Measurements from ENCODE around the gene AGBL2.

The AGBL2 gene

GRCh38 chr11:47626234-47626633 is 88.9 kb downstream of the AGBL2 start:
- H3K4me3 ChIP-seq (ENCODE audit: low read length) = no peak overlapping the region
- no peak for TF ChIP-seq ZNF274 (IDR thresholded peaks at IDR 0.05; ENCODE audit: low read depth, low read length)

- no peak for TF ChIP-seq ZNF274 (IDR thresholded peaks at IDR 0.05; ENCODE audit: low read depth, low read length)
- H3K4me3 ChIP-seq (ENCODE audit: low read length) = no peak overlapping the region
Observed at GRCh38 chr11:47620836-47621378, 94.3 kb downstream of the AGBL2 start.

GRCh38 chr11:47617417-47617809 is 97.8 kb downstream of the AGBL2 start:
- TF ChIP-seq ZNF274 (IDR thresholded peaks at IDR 0.05; ENCODE audit: low read depth, low read length) = no peak
- H3K4me3 ChIP-seq (ENCODE audit: low read length) = no peak overlapping the region

GRCh38 chr11:47616726-47617416 is 98.3 kb downstream of the AGBL2 start:
- TF ChIP-seq ZNF274 (IDR thresholded peaks at IDR 0.05; ENCODE audit: low read depth, low read length) = no peak
- no peak overlapping the region for H3K4me3 ChIP-seq (ENCODE audit: low read length)

GRCh38 chr11:47615249-47615648 is 99.9 kb downstream of the AGBL2 start:
- no peak overlapping the region for H3K4me3 ChIP-seq (ENCODE audit: low read length)
- no peak for TF ChIP-seq ZNF274 (IDR thresholded peaks at IDR 0.05; ENCODE audit: low read depth, low read length)

- no peak for TF ChIP-seq ZNF274 (IDR thresholded peaks at IDR 0.05; ENCODE audit: low read depth, low read length)
Observed at GRCh38 chr11:47611348-47611794, 103.8 kb downstream of the AGBL2 start.

GRCh38 chr11:47609675-47610074 is 105.5 kb downstream of the AGBL2 start:
- no peak for TF ChIP-seq ZNF274 (IDR thresholded peaks at IDR 0.05; ENCODE audit: low read depth, low read length)

More at GRCh38 chr11:47611348-47611794, 103.8 kb downstream of the AGBL2 start:
- H3K4me3 ChIP-seq (ENCODE audit: low read length) = no peak overlapping the region

More at GRCh38 chr11:47609675-47610074, 105.5 kb downstream of the AGBL2 start:
- H3K4me3 ChIP-seq (ENCODE audit: low read length) = no peak overlapping the region
